DND-41 (cell line): ENCODE results near the gene BIRC7.

Experiments
- ATAC-seq: fragments of 200-7000 bp; cut with Tn5 transposase; 3 replicates; pipeline ENCODE4 v1.9.1; 2021; ENCODE audit warnings: low read depth; ENCODE audit not compliant: insufficient read depth
- DNase-seq: peaks from one replicate; pipeline ENCODE4 v3.0.0-alpha.2; 2020
- H2AFZ ChIP-seq: 2 replicates; pipeline ENCODE4 v1.6.0; 2012; ENCODE audit warnings: low read depth, low read length
- H3K27ac ChIP-seq: 2 replicates; pipeline ENCODE4 v1.5.1; 2012; ENCODE audit warnings: low read length, inconsistent platforms
- H3K27me3 ChIP-seq: fragments of 200-600 bp; sonication (generic); 2 replicates; pipeline ENCODE4 v1.6.0; 2012; ENCODE audit warnings: low read length, mild to moderate bottlenecking, inconsistent platforms; ENCODE audit not compliant: insufficient read depth, poor library complexity
- H3K36me3 ChIP-seq: 2 replicates; pipeline ENCODE4 v1.5.1; 2012; ENCODE audit warnings: low read length, inconsistent platforms; ENCODE audit not compliant: insufficient read depth
- H3K4me1 ChIP-seq: 2 replicates; pipeline ENCODE4 v1.5.1; 2012; ENCODE audit warnings: mild to moderate bottlenecking, low read length; ENCODE audit not compliant: insufficient read depth
- H3K4me2 ChIP-seq: 2 replicates; pipeline ENCODE4 v1.6.0; 2012; ENCODE audit warnings: mild to moderate bottlenecking, moderate library complexity, low read length, inconsistent platforms; ENCODE audit not compliant: insufficient read depth
- H3K4me3 ChIP-seq, 2 experiments: fragments of 200-600 bp in 1 of 2; shearing (Covaris generic) in 1 of 2; 2 replicates each; pipeline ENCODE4 v1.5.1; 2012 to 2016; ENCODE audit warnings: inconsistent platforms in 2 of 2, low read length in 2 of 2, mild to moderate bottlenecking in 2 of 2, low read depth in 1 of 2, moderate library complexity in 1 of 2
- H3K79me2 ChIP-seq: 2 replicates; pipeline ENCODE4 v1.6.0; 2012; ENCODE audit warnings: low read length, inconsistent platforms; ENCODE audit not compliant: insufficient read depth
- H3K9ac ChIP-seq: 2 replicates; pipeline ENCODE4 v1.6.0; 2012; ENCODE audit warnings: low read depth, mild to moderate bottlenecking, inconsistent platforms, low read length, moderate library complexity
- H3K9me3 ChIP-seq: 2 replicates; pipeline ENCODE4 v1.5.1; 2012; ENCODE audit warnings: low read length, moderate library complexity, mild to moderate bottlenecking, inconsistent platforms; ENCODE audit not compliant: insufficient read depth, severe bottlenecking
- H4K20me1 ChIP-seq: 2 replicates; pipeline ENCODE4 v1.6.0; 2012; ENCODE audit warnings: low read length; ENCODE audit not compliant: insufficient read depth
- CTCF ChIP-seq: IDR thresholded peaks from 2 replicates; pipeline ENCODE4 v1.5.1; 2012; ENCODE audit warnings: borderline replicate concordance, low read length, moderate library complexity, mild to moderate bottlenecking; ENCODE audit not compliant: poor library complexity, severe bottlenecking; ENCODE audit errors: extremely low read depth
- EZH2 ChIP-seq: IDR thresholded peaks from 3 replicates; pipeline ENCODE4 v1.6.1; 2012; ENCODE audit warnings: borderline replicate concordance, low read depth, mild to moderate bottlenecking, moderate library complexity, low read length, inconsistent platforms; ENCODE audit not compliant: severe bottlenecking

The BIRC7 gene

GRCh38 chr20:63233924-63234323 is 1.8 kb upstream of the BIRC7 start:
- no peak overlapping the region for H3K4me3 ChIP-seq
- H3K4me1 ChIP-seq: no peaks in the 10 kb centered on the region
- peaks cover 35% of the 10 kb centered on the region for H3K27me3 ChIP-seq
- peaks cover 13% of the 10 kb centered on the region for H4K20me1 ChIP-seq
- ATAC-seq (no peak), DNase-seq (no peak)
- H3K9ac ChIP-seq: no peak overlapping the region
- H3K4me2 ChIP-seq: no peak overlapping the region
- no peak overlapping the region for H3K27ac ChIP-seq
- H3K79me2 ChIP-seq: no peaks in the 10 kb centered on the region
- no peaks in the 10 kb centered on the region for H3K9me3 ChIP-seq
- H2AFZ ChIP-seq: no peak overlapping the region
- H3K36me3 ChIP-seq: no peaks in the 10 kb centered on the region
- TF ChIP-seq CTCF: no peak
- no peak for TF ChIP-seq EZH2

- H3K9ac ChIP-seq: no peak overlapping the region
- peaks cover 12% of the 10 kb centered on the region; the same call in 1 of the 2 replicates for H4K20me1 ChIP-seq
- no peak overlapping the region for H3K27ac ChIP-seq
- TF ChIP-seq EZH2 (no peak), CTCF (peak; percentile 50)
- H3K9me3 ChIP-seq: no peaks in the 10 kb centered on the region
- H3K4me1 ChIP-seq: no peaks in the 10 kb centered on the region
- DNase-seq: no peak
- peak; percentile 56; the same call in 1 of the 3 replicates for ATAC-seq
- no peaks in the 10 kb centered on the region for H3K79me2 ChIP-seq
- H2AFZ ChIP-seq: no peak overlapping the region
- H3K4me2 ChIP-seq: no peak overlapping the region
- H3K36me3 ChIP-seq: no peaks in the 10 kb centered on the region
- H3K4me3 ChIP-seq: no peak overlapping the region
- H3K27me3 ChIP-seq: peaks cover 26% of the 10 kb centered on the region
These were observed 859 bp upstream of the BIRC7 start for GRCh38 chr20:63234693-63235398.

GRCh38 chr20:63236116-63236837 is 572 bp downstream of the BIRC7 start:
- peaks cover 16% of the 10 kb centered on the region for H4K20me1 ChIP-seq
- peaks cover 18% of the 10 kb centered on the region for H3K27me3 ChIP-seq
- no peaks in the 10 kb centered on the region for H3K4me1 ChIP-seq
- H3K36me3 ChIP-seq: no peaks in the 10 kb centered on the region
- DNase-seq (no peak), ATAC-seq (no peak)
- no peak for TF ChIP-seq EZH2
- no peak for TF ChIP-seq CTCF
- no peaks in the 10 kb centered on the region for H3K9me3 ChIP-seq
- H3K27ac ChIP-seq: no peak overlapping the region
- no peak overlapping the region for H2AFZ ChIP-seq
- H3K4me3 ChIP-seq: no peak overlapping the region
- no peak overlapping the region for H3K9ac ChIP-seq
- no peaks in the 10 kb centered on the region for H3K79me2 ChIP-seq
- H3K4me2 ChIP-seq: no peak overlapping the region
